IMR-90 (cell line): ENCODE measurements around the gene NENF.
A peak's percentile ranks its signal among the peaks of the same experiment; 100 is the strongest.

ENCODE experiments used
- CEBPB ChIP-seq: IDR thresholded peaks from 2 replicates; pipeline ENCODE4 v1.6.1; 2012; ENCODE audit warnings: low read depth, low read length, improper control_type of control experiment
- CTCF ChIP-seq: conservative IDR thresholded peaks from 2 replicates; pipeline ENCODE4 v1.5.1; 2012; ENCODE audit warnings: mild to moderate bottlenecking, low read depth, low read length, improper control_type of control experiment
- MAFK ChIP-seq: IDR thresholded peaks from 2 replicates; pipeline ENCODE4 v1.6.1; 2012; ENCODE audit warnings: low read depth, low read length, improper control_type of control experiment
- NFE2L2 ChIP-seq: fragments of 150-350 bp; IDR thresholded peaks from 2 replicates; pipeline ENCODE4 v1.6.1; 2016; ENCODE audit warnings: low read depth, mild to moderate bottlenecking, low read length
- POLR2A ChIP-seq: IDR thresholded peaks from 2 replicates; pipeline ENCODE4 v1.6.1; 2012; ENCODE audit warnings: mild to moderate bottlenecking, low read depth, low read length
- RAD21 ChIP-seq: IDR thresholded peaks from 2 replicates; pipeline ENCODE4 v1.6.1; 2012; ENCODE audit warnings: low read length, improper control_type of control experiment
- RCOR1 ChIP-seq: IDR thresholded peaks from 2 replicates; pipeline ENCODE4 v1.6.1; 2012; ENCODE audit warnings: mild to moderate bottlenecking, low read length, improper control_type of control experiment; ENCODE audit not compliant: insufficient replicate concordance
- RFX5 ChIP-seq: IDR thresholded peaks from 2 replicates; pipeline ENCODE4 v1.8.0; 2012; ENCODE audit warnings: low read depth, mild to moderate bottlenecking, low read length, moderate library complexity
- SMC3 ChIP-seq: fragments of 150-350 bp; IDR thresholded peaks from 2 replicates; pipeline ENCODE4 v1.6.1; 2016; ENCODE audit warnings: low read depth, mild to moderate bottlenecking, antibody characterized with exemption, low read length, moderate library complexity
- USF2 ChIP-seq: fragments of 150-350 bp; IDR thresholded peaks from 2 replicates; pipeline ENCODE4 v1.6.1; 2017; ENCODE audit warnings: mild to moderate bottlenecking, antibody characterized with exemption, low read length, low read depth

- TF ChIP-seq POLR2A (peak; percentile 47; the same call in 1 of the 2 replicates), CTCF (no peak), RAD21 (no peak), RFX5 (no peak), USF2 (no peak), SMC3 (no peak), RCOR1 (no peak), NFE2L2 (no peak), CEBPB (no peak), MAFK (no peak)
Observed at GRCh38 chr1:212432661-212433576, at the start of gene NENF.
